Measurements from ENCODE around the gene ATP2B2.

Gene ATP2B2

DNA sequence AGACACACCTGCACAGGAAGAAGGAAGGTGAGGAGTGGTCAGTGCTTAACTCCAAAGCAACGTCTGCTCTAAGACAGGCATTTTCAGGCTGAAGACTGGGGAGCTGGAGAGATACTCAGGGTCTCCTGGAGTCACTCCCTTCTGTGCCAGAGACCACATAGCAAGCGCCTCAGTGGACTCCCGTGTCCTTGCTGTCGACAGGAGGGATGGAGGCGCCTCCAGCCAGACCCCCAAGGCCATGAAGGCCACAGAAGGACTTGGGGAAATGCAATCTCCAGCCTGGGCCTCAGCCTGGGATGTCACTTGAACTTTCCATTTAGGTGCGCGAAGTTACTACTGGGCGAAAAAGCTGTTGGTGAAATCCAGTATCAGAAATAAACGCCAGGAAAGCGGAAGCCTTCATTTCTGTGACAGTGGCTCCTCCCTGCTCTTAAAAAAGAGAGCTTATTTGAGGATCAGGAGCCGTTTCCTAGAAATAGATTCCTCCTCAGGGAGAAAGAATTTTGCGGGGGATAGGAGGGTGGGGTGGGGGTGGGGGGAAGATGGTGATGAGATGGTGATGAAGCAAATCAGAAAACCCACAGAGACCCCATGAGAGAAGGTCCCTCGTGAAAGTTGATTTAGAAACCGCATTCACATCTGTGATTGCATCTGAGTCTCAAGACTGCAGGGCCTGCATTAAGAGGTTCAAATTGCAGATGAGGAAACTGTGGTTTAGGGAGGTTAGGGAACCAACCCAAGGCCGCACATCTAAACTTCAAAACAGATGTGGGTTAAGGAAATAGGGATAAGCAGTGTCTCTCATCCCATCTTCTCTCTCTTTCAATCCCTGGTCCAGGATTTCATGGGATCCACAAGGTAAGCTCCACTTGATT, 78.8 kb downstream of the ATP2B2 start:
- DNase-seq, result no peak

DNA sequence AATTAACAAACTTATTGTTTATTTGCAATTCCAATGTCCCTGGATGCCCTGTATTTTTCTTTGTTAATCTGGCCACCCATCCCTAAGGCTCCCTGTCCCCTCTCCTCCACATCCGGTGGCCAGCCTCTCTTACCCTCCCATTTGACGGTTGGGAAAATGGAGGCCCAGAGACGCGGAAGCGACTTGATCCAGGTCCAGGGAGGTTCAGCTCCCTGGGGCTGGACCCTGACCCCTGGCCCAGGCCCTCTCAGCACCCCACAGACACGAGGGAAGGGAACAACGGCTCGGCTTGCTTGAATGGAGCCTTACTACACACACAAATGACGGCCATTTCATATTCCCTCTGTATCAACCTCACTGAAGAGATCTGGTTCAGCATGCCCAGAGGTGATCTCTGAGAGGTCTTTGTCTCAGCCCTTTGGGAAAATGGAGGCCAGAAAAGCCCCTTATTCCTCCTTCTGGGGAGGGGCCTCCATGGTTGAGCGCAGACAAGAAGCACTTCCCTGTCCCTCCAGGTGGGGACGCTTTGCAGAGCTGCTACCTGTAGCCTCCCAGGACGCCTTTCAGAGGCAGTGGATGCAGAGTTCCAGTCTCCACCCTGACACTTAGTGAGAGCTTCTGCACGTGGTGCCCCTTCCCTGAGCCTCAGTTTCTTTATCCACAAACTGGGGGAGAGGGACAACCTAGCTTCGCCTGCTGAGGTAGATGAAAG, 82.1 kb downstream of the ATP2B2 start:
- no peak for DNase-seq

DNA sequence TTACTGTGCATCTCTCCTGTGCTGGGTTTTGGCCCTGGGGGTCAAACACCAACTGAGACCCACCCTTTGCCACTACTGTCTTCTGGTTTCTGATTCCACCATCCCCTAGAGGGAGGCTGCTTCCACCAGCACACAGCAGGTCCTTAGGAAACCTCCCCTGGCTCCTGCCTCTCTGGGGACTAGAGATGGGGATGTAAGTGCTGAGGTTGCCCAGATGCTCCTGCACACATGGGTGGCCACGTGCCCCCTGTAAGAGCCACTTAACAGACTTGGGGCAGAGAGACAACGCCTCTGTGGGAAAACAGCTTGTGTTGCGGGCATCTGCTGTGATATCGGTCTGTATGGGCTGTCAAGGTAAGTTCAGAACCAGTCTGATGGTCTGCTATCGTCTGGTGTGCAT, 83.4 kb downstream of the ATP2B2 start:
- no peak for DNase-seq

DNA sequence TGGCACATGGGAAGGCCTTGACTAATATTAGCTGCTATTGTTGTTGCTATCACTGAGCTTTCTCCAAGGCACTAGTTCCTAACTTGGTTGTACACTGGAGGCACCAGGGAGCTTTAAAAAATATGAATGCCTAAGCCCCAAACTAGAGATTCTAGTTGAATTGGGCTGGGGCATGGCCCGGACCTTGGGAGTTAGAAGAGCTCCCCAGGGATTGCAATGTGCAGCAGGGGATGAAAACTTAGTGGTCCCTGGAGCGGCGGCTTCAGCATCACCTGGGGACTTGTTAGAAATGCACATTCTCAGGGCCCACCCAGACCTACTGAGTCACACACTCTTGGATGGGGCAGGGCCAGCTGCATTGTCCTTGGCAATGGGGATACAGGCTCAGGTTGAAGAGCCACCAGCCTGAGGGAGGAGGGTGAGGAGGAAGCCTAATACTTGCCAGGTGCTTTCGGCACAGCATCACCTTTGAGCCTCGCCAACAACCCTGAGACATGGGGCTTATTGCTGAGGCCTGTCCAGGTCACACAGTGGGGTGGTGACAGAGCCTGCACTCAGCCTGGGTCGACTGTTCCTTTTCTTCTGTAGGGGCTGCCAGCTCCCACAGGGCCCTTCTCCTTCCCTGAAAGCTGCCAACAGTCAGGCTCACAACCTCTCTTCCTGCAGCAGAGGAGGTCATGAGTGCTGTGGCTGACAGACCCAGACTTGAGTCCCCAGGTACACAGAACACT, 84.5 kb downstream of the ATP2B2 start:
- no peak for DNase-seq

DNA sequence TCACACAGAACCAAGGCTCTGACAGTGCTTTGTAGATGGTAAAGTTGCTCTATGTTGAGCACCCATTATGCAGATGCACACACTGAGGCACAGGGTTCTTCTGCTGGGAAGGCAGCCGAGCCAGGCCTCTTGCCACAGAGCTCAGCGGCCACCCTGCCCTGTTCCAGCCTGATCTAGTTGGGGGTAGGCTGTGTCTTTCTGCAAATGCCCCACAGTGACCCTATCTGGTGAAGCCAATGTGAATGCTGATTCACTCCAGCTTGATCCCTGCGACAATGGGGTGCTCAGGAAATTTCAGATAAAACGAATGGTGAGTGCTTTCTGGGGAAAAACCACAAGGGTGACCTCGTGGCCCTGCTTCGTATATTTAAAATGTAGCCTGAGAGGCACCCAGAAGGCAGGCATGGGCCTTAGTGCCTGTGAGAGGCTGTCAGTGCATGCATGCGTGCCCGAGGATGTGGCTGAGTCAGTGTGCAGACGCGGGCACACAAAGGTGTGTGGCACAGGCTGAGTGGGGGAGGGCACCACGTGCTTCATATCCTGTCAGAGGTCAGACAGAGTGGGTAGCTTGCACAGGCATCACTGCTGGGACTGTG, 85.7 kb downstream of the ATP2B2 start:
- DNase-seq, result no peak

DNA sequence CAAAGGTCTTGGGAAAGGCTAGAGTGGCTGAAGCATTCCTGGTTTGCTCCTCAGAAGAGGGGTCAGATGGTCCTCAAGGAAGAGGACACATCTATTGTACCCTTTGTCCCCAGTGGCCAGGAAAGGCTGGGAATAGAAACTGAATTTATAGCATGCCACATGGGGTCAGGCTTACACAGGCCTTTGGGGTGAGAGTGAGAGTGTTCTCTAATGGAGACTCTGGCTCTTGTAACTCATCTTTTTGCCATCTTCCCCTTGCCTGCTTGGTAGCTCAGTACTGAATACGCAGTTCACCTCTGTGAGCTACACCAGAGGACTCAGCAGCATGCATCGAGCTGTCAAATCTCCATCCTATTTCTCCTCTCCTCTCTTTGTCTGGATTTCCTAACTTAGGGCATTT, 87.5 kb downstream of the ATP2B2 start:
- no peak for DNase-seq

DNA sequence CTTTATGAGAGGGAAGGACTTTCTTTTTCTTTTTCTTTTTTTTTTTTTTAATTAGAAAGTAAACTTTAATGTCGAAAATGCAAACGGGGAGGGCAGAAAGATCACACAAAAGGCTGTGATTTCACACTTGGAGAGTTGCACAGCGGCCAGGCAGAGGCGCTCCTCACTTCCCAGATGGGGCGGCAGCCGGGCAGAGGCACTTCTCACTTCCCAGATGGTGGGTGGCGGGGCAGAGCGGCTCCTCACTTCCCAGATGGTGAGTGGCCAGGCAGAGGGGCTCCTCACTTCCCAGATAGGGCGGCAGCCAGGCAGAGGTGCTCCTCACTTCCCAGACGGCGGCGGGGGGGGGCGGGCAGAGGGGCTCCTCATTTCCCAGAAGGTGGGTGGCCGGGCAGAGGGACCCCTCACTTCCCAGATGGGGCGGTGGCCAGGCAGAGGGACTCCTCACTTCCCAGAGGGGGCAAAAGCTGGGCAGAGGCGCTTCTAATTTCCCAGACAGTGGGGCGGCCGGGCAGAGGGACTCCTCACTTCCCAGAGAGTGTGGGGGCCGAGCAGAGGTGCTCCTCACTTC, 88.6 kb downstream of the ATP2B2 start:
- DNase-seq, result no peak

DNA sequence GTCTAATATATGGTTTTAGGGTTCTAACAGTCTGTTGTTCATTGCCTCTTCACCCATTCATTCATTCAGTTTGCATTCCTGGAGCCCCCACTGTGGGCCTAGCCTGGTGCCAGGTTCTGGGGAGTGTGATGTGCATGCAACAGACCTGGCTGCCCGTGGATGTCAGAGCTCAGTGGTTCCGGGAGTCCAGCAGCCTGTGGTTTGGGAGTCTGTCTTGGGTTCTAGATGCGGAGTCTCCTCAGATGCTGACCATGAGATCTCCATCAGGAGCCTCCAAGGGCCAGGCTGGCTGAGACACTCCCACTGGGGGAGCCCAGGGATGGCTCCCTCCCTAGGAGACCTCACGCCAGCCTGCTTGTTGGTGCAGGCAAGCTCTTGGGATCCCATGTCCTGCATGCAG, 92.3 kb downstream of the ATP2B2 start:
- no peak for DNase-seq

DNA sequence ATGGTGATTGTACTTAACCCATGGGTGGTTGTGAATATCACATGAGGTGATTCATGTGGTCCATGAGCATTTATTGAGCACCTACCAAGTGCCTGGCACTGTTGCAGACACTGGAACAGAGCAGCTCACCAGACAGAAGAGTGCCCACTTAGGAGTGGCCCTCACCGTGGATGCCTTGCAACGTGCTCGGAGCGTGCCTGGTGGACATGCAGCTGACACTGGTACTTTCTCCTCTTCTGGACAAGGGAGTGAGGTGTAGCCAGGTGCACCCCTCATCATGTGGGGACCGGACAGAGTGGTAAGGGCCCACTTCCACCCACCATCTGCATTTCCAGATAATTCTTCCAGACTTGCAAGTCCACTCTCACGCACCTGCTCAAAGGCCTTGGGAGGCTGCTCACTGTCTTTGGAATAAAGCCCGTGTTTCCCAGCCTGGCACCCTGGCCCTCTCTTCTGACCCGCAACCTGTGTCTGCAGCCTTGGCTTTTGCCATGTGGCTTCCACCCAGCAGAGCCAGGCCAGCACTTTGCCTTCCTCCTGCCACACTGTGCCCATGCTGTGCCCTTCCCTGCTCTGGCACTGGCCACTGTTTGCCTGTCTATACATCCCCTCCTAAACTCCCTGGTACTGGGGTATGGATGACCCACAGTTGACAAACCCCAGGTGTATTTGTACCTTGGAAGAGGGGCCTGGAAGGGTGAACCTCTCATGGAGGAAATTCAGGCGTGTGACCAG, 93.6 kb downstream of the ATP2B2 start:
- no peak for DNase-seq

DNA sequence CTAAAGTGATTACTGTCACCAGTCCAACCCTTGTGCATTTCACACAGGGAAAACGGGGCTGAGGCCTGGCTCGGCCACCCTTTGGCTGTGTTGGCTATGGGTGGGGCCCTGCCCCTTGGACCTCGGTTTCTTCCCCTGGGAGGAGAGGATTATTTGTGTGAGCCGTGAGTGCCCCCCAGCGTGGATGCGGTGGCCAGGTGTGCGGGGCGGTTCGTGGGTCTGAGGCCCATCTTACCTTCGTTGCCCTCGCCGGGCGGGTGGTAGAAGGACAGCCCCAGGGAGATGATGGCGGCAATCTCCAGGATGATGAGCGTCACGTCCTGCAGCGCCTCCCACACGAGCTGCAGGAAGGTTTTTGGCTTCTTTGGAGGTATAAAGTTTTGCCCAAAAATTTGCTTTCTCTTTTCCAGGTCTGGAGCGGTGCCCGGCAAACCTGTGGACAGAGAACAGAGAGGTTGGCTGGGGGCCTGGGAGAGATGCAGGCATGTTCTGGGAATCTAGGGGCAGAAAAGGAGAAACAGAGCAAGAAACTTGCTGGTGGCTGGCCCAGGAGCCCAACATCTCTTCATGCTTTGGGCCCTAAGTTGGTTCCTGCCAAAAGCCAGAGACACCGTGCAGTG, 94.9 kb downstream of the ATP2B2 start:
- DNase-seq, result no peak

DNA sequence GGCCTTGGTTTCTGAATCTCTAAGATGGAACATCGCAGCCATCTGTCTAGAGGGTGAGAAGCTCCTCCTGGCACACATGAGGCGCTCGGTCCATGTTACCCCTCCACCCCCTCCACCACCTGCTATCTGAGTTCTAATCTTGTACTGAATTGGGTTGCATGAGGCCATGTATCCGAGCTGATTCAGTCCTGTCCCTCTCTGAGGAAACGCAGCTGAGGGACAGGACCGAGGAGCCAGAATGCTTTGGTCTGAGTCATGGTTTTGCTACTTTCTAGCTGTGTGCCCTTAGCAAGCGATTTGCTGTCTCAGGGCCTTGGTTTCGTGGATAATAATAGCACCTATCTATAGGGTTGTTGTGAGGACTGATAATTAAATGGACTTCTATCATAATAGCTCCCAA, 96.7 kb downstream of the ATP2B2 start:
- no peak for DNase-seq

DNA sequence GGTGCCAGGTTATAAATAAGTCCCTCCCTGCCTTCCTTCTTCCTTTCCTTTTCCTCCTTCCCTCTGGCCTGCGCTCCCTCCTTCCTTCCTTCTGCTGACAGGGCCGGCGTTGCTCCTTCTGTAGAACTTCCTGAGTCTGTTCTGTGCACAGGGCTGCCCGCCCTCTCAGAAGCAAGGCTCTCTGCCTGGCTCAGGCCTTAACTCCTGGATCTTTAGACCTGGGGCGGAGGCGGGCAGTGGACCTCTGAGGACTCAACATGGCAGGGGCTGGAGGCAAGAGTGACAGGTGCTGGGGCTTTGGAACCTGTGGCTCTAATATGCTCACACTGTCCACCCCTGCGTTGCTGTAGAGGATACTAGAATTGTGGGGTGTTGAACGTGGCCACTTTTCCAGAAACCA, 98.0 kb downstream of the ATP2B2 start:
- DNase-seq, result no peak

DNA sequence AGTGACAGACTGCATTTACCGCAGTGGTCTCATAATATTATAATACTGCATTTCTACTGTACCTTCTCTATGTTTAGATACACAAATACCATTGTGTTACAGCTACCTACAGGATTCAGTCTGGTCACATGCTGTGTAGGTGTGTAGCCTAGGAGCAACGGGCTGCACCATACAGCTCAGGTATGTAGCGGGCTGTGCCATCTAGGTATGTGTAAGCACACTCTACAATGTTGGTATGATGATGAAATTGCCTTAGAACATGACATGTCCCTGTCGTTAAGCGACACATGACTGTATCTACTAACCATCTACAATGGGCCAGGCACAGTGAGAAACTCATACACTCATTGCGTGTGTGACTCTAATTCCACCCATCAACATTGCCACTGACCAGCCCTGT, 99.0 kb downstream of the ATP2B2 start:
- DNase-seq, result no peak

DNA sequence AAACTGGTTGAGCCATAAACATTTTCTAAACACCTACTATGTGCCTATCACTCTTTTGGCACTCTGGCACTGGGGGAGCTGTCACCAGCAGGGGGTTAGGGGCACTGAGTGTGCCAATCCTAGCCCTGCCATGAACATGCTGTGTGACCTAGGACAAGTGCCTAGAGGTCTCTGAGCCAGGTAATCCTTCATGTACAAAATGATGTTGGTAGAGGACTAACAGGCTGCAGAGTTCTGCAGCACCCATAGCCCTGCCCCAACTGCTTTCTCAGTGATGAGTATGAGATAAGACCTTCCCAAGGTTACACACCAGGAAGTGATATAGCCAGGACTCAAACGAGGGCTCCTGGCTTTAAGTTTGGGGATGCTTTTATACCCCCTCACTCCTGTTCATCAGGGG, 99.6 kb downstream of the ATP2B2 start:
- DNase-seq, result no peak

DNA sequence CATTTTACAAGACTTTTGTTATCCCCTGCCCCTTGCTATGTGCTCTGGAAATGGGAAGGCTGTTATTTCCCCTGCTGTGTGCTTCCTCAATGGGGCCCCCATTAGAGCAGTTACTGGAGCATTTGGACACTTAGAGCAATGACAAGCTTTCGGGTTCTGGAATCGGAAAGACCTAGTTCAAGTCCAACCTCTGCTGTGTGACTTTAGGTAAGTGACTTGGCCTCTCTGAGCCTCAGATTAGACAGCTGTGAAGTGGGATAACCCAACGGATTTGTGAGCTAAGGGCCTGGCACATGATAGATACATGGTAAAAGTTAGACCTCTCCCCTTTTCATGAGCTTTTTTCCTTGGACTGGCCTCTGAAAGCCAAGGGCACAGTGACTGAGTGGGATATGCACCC, 100.5 kb downstream of the ATP2B2 start:
- DNase-seq, result no peak

DNA sequence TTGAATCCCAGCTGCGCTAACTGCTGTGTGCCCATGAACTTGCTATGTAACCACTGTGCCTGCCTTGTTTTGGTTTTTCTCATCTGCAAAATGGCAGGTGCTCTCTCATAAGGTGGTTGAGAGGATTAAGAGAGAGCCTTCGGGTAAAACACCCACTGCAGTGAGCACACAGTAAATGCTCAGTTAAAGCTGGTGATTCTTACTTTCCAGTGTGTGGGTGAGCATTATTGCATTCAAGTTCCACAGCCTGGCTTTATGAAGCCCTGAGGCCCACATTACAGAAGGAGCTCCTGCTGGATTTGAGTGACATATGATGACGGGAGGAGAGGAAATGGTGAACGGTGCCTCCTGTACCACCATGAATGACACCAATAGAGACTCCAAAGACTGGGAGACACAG, 101.0 kb downstream of the ATP2B2 start:
- no peak for DNase-seq

DNA sequence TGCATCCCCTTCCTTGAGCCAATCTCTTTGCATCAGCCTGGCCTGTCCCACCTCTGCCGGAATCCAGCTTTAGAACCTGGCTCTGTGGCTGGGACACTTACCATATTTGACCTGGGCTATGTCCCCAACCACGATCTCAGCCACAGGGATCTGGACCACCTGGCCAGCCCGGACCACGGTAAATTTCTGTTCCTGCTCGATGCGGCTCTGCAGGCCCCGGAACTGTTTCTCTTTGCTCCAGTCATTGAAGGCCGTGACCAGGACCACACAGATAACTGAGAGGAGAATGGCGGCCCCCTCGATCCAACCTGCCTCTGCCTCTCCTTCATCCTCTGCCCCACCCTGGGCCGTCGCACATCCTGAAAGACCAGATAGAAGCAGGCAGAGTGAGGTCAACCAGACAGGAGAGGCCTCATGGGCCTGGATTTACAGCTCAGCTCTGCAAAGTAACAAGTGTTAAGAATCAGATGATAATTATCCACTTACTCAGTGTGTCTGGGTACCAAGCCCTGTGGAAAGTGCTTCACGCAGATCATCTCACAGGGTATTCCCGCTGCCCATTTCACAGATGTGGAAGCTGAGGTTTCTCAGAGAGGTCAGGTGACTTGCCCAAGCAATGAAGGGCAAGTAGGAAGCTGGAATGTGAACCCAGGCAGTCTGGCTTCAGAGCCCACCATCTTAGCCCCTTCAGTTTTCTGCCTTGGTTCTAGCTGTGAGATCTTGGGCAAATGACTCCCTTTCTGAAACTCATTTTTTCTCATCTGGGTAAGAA, 103.2 kb downstream of the ATP2B2 start:
- no peak for DNase-seq

DNA sequence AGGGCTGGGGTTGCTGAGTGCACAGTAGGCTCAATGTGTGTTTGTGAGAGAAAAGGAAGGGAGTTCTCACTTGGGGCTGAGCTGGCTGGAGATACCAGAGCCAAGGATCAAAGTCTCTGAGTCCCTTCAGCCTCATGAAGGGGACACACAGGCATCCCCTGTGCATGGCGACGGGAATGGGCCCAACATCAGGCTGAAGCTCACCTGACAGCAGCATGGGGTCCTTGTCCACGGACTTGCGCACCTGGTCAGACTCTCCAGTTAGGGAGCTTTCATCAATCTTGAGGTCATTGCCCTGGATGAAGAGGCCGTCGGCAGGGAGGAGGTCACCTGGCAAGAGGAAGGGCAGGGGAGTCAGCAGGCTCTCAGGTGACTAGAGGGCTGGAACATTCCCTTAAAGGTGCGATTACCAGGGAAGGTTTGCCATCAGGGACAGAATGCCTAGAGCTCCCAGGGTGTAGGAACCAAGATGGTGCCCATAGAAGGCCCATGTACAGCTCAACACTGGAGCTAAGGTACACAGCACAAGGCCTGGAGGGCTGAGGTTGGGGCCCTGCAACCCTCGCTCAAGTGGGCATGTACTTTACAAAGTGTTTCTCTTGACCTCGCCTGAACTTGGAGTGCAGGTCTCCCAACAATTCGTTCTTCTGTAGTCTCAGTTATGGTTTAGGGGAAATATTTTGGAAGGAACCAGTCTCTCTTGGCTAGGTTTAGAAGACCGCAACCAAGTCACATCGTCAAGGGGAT, 104.5 kb downstream of the ATP2B2 start:
- DNase-seq, result no peak

DNA sequence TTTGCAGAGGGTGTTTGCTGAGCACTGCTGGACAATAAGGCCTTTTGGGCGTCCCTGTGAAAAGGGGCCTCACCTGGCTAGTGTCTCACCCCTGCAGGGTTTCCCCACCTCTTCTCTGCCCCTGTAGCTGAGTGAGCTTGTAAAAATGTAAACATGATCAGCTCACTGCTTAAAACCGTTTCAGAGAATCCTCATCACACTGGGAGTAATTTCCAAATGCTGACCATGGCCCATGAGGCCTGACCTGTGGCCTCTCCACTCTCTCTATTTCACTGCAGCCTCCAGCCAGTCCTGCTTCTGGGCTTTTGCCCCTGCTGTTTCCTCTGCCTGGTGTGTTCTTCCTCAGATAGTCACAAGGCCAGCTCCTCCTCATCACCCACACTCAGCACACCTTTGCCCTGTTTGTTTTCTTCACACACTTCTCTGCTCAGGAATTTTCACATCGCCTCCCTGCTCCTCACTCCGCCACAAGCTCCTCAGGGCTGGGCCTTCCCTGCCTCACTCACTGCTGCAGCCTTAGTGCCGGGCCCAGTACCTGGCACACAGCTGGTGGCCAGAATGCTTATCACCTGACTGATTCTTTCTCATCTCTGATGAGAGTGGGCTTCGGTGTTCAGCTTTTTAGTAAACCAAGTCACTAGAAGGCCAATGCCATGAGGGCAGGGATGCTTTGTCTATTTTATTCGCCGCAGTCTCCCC, 105.2 kb downstream of the ATP2B2 start:
- DNase-seq, result no peak

DNA sequence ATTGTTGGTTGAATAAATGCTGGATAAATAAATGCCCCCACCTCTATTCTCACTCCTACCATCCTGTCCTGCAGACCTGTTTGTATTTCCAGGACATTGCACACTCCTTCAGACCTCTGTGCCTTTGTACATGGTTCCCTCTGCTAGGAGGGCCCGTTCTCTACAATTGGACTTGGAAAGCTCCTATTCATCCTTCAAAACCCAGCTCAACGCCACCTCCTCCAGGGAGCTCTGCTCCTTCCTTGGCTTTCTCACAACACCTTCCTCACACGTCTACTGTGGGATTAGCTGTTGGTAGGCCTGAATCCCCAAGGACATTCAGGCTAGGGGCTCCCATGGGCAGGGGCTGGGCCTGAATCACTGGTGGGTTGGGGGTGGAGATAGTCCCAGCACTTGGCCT, 105.8 kb downstream of the ATP2B2 start:
- DNase-seq, result no peak

All from femur (tissue), 1 donor.